Activated CD4-positive, alpha-beta T cell treated with anti-CD3 and anti-CD28 coated beads for 24 hours (primary cell): ENCODE results near the gene SLC38A5.
"Not testable (repeated sequence)": the region's sequence is repeated elsewhere in the genome, so short reads cannot be mapped to it uniquely, and the experiment has no call there.

Source experiments
- DNase-seq, 2 donors: peaks; one replicate each; pipeline ENCODE4 v3.0.0-alpha.2; 2020; ENCODE audit warnings: low read depth in 2 of 2

The SLC38A5 gene

GRCh38 chrX:48470110-48470832, at the start of gene SLC38A5:
Gene SLC38A5 (minus strand): TSS chrX:48470260. CDS start chrX:48467924, 2,336 bp downstream.
- no peak for DNase-seq

GRCh38 chrX:48519481-48519880, 49.4 kb upstream of the SLC38A5 start:
- DNase-seq = not testable (repeated sequence)

GRCh38 chrX:48516987-48517386, 46.9 kb upstream of the SLC38A5 start:
- no peak for DNase-seq

GRCh38 chrX:48516285-48516684, 46.2 kb upstream of the SLC38A5 start:
- DNase-seq = no peak

- DNase-seq = no peak
These were observed 45.8 kb upstream of the SLC38A5 start for GRCh38 chrX:48515842-48516241.

- DNase-seq = no peak
These were observed 44.9 kb upstream of the SLC38A5 start for GRCh38 chrX:48514868-48515460.

- no peak for DNase-seq
These were observed 44.2 kb upstream of the SLC38A5 start for GRCh38 chrX:48514126-48514806.

- no peak for DNase-seq
These were observed 43.6 kb upstream of the SLC38A5 start for GRCh38 chrX:48513670-48514069.

GRCh38 chrX:48512371-48512935, 42.4 kb upstream of the SLC38A5 start:
- DNase-seq = no peak

GRCh38 chrX:48511560-48511959, 41.5 kb upstream of the SLC38A5 start:
- no peak for DNase-seq

- DNase-seq = no peak
These were observed 39.6 kb upstream of the SLC38A5 start for GRCh38 chrX:48509619-48510018.

- DNase-seq = no peak
These were observed 39.2 kb upstream of the SLC38A5 start for GRCh38 chrX:48509245-48509590.

- peak; percentile 63 to 71 for DNase-seq
These were observed 38.6 kb upstream of the SLC38A5 start, which contains the start of gene PORCN for GRCh38 chrX:48508400-48509244. Gene PORCN (plus strand): TSS chrX:48508992. CDS start chrX:48509821, 829 bp downstream.

- no peak for DNase-seq
These were observed 37.2 kb upstream of the SLC38A5 start for GRCh38 chrX:48507246-48507645.

- DNase-seq = no peak
These were observed 35.4 kb upstream of the SLC38A5 start for GRCh38 chrX:48505481-48505880.

- DNase-seq = no peak
These were observed 34.2 kb upstream of the SLC38A5 start for GRCh38 chrX:48504261-48504660.

GRCh38 chrX:48498374-48498809, 28.3 kb upstream of the SLC38A5 start:
- no peak for DNase-seq

GRCh38 chrX:48497871-48498270, 27.8 kb upstream of the SLC38A5 start:
- no peak for DNase-seq

- no peak for DNase-seq
These were observed 26.6 kb upstream of the SLC38A5 start for GRCh38 chrX:48496660-48497059.

- no peak for DNase-seq
These were observed 23.9 kb upstream of the SLC38A5 start for GRCh38 chrX:48493890-48494364.

- DNase-seq = no peak
These were observed 22.3 kb upstream of the SLC38A5 start for GRCh38 chrX:48492293-48492910.
